Testis (tissue), 3 donors: Measurements from ENCODE around the gene DENND2A. TPM values are rescaled to one million over a fixed set of nuclear protein-coding genes. Genes with fewer than 3 reads are reported as not detected.
"Not testable (repeated sequence)": the region's sequence is repeated elsewhere in the genome, so short reads cannot be mapped to it uniquely, and the experiment has no call there.

Experiments
- DNase-seq: peaks from one replicate; pipeline ENCODE4 v3.0.0-alpha.2; 2019
- H3K27ac ChIP-seq, 2 donors: fragments of 200-600 bp; sonication (generic); one replicate each; pipeline ENCODE4 v1.5.1; 2019
- H3K27me3 ChIP-seq: fragments of 200-600 bp; sonication (generic); one replicate; pipeline ENCODE4 v1.5.1; 2019
- H3K36me3 ChIP-seq: fragments of 200-600 bp; sonication (generic); one replicate; pipeline ENCODE4 v1.5.1; 2017; ENCODE audit warnings: low read depth; ENCODE audit errors: missing control alignments
- H3K4me1 ChIP-seq: fragments of 200-600 bp; sonication (generic); one replicate; pipeline ENCODE4 v1.5.1; 2019
- H3K4me3 ChIP-seq, 2 donors: fragments of 200-600 bp; sonication (generic); one replicate each; pipeline ENCODE4 v1.5.1; 2017 to 2019
- H3K9me3 ChIP-seq: fragments of 200-600 bp; sonication (generic); one replicate; pipeline ENCODE4 v1.5.1; 2017
- POLR2A ChIP-seq: fragments of 450-650 bp; IDR thresholded peaks from one replicate; pipeline ENCODE4 v1.6.1; 2017; ENCODE audit warnings: antibody characterized with exemption, mild to moderate bottlenecking, moderate library complexity
- WGBS, 2 donors: methylation state at CpG; one replicate each; pipeline ENCODE4 v1.1.5; 2018; 5-methylcytosine and 5-hydroxymethylcytosine counted together
- intact Hi-C: fragments of 100-400 bp; cut with DNase I; formaldehyde crosslinking; loops from one replicate; pipeline ENCODE4 v1.15.1; 2023; ENCODE audit warnings: low total_unique reads
- polyA plus RNA-seq: library from polyadenylated mRNA; stranded (reverse); fragments of 350-450 nt; fragmentation: Illumina TruSeq; extraction: RNeasy Lipid Tissue Mini Kit (QIAGEN cat#74804); gene quantifications from one replicate; pipeline ENCODE4 v1.2.3, GENCODE V29; 2014; ENCODE audit warnings: low read depth, low replicate concordance; ENCODE audit not compliant: insufficient read depth
- total RNA-seq, 2 donors: library from RNA; depleted of rRNA; stranded (reverse); fragments of >200 nt; gene quantifications; one replicate each; pipeline ENCODE4 v1.2.3, GENCODE V29; 2016
- TF ChIP-seq, protein P1 (sequence below), 3 experiments: fragments of 450-650 bp in 2 of 3; fragments of 200-600 bp in 1 of 3; sonication (generic) in 1 of 3; IDR thresholded peaks; one replicate each; pipeline ENCODE4 v1.5.1; 2016 to 2019; ENCODE audit warnings: antibody characterized with exemption in 3 of 3, mild to moderate bottlenecking in 2 of 3, moderate library complexity in 1 of 3

Gene DENND2A
- total and polyA plus RNA-seq, 3 donors from 2014 or later = 4.1 to 8.5 (median 5.5) TPM

DNA sequence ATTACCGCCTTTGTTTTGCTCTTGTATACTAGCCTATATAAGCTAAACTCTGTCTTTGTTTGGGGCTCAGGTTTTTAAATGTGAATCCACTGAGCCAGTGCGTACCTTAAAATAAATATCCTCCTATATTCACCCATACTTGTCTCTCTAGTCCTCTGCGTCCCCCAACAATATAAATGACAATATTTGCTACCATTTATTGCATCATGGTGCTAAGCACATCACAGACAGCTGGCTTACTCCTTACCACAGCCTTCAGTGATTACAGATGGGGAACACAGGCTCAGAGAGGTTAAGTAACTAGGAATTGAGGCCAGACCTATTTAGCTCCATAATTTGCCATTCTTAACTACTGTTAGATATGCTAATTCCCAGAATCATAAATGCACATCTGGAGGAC lies 28.7 kb upstream of the DENND2A start:
- 92 to 96% methylated on average over 3 of the region's 3 CpGs for WGBS, 2 donors
- Histone ChIP-seq H3K27ac (no peak overlapping the region), H3K4me3 (no peak overlapping the region), H3K4me1 (no peaks in the 10 kb centered on the region), H3K27me3 (no peaks in the 10 kb centered on the region), H3K36me3 (no peaks in the 10 kb centered on the region), H3K9me3 (no peaks in the 10 kb centered on the region)
- no peak for DNase-seq
- no peak for TF ChIP-seq POLR2A
- TF ChIP-seq, protein P1, sequence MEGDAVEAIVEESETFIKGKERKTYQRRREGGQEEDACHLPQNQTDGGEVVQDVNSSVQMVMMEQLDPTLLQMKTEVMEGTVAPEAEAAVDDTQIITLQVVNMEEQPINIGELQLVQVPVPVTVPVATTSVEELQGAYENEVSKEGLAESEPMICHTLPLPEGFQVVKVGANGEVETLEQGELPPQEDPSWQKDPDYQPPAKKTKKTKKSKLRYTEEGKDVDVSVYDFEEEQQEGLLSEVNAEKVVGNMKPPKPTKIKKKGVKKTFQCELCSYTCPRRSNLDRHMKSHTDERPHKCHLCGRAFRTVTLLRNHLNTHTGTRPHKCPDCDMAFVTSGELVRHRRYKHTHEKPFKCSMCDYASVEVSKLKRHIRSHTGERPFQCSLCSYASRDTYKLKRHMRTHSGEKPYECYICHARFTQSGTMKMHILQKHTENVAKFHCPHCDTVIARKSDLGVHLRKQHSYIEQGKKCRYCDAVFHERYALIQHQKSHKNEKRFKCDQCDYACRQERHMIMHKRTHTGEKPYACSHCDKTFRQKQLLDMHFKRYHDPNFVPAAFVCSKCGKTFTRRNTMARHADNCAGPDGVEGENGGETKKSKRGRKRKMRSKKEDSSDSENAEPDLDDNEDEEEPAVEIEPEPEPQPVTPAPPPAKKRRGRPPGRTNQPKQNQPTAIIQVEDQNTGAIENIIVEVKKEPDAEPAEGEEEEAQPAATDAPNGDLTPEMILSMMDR (IDR thresholded peaks at IDR 0.05) = no peak
- intact Hi-C loops = no loop called here

- Histone ChIP-seq H3K27ac (no peak overlapping the region), H3K27me3 (no peaks in the 10 kb centered on the region), H3K36me3 (no peaks in the 10 kb centered on the region), H3K4me3 (no peak overlapping the region), H3K9me3 (no peaks in the 10 kb centered on the region), H3K4me1 (no peaks in the 10 kb centered on the region)
- TF ChIP-seq, protein P1 (IDR thresholded peaks at IDR 0.05) = no peak
- TF ChIP-seq POLR2A = no peak
- 71 to 84% methylated on average over 1 of the region's 1 CpG for WGBS, 2 donors
- no peak for DNase-seq
- intact Hi-C loops = no loop called here
Observed at GRCh38 chr7:140668641-140669040, 28.0 kb upstream of the DENND2A start.

DNA sequence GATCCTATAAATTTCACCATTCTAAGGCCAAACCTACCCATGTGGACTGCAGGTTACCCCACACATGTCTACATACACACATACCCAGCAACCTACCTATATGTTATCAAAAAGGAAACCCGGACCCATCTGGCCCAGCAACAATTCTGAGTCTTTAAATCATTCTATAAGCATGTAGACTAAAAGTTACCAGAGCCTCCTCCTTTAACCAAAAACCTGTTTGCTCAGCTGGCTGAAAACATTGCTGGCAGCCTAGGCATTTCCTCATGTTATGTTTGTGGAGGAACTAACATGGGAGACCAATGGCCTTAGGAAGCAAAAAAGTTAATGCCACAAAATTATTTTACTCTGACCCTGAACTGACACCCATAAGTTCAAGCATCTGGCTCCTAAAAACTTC lies 26.9 kb upstream of the DENND2A start:
- Histone ChIP-seq H3K27ac (no peak overlapping the region), H3K4me3 (no peak overlapping the region), H3K9me3 (no peaks in the 10 kb centered on the region), H3K27me3 (no peaks in the 10 kb centered on the region), H3K4me1 (no peaks in the 10 kb centered on the region), H3K36me3 (no peaks in the 10 kb centered on the region)
- intact Hi-C loops = no loop called here
- DNase-seq = no peak
- WGBS, 2 donors = 79 to 80% methylated on average over 1 of the region's 1 CpG
- TF ChIP-seq, protein P1 (IDR thresholded peaks at IDR 0.05) = no peak
- no peak for TF ChIP-seq POLR2A

DNA sequence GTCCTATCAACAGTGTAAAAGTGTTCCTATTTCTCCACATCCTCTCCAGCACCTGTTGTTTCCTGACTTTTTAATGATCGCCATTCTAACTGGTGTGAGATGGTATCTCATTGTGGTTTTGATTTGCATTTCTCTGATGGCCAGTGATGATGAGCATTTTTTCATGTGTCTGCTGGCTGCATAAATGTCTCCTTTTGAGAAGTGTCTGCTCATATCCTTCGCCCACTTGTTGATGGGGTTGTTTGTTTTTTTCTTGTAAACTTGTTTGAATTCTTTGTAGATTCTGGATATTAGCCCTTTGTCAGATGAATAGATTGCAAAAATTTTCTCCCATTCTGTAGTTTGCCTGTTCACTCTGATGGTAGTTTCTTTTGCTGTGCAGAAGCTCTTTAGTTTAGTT lies 22.3 kb upstream of the DENND2A start:
- H3K27me3 ChIP-seq, intact Hi-C loops: not testable (repeated sequence)

DNA sequence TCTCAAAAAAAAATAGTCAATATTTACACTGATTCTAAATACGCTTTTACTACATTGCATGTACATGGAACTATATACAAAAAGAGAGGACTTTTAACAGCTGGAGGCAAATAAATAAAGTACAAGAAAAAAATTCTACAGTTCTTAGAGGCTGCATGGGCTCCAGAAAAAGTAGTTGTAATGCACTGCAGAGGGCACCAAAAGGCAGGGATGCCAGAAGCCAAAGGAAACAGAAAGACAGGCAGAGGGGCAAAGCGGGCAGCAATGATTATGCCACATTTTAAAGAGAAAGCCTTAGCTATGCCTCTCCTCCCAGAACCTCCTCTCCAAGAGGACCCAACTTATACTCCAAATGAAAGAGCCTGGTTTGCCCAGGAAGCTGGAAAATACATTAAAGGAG lies 20.5 kb upstream of the DENND2A start:
- Histone ChIP-seq H3K36me3 (no peaks in the 10 kb centered on the region), H3K27ac (no peak overlapping the region), H3K4me3 (no peak overlapping the region), H3K27me3 (no peaks in the 10 kb centered on the region), H3K4me1 (peaks cover 5% of the 10 kb centered on the region), H3K9me3 (no peaks in the 10 kb centered on the region)
- TF ChIP-seq POLR2A = no peak
- TF ChIP-seq, protein P1 (IDR thresholded peaks at IDR 0.05) = no peak
- DNase-seq = no peak
- 72 to 74% methylated on average over 2 of the region's 2 CpGs for WGBS, 2 donors
- intact Hi-C loops = no loop called here

More for the DNA sequence above, 22.3 kb upstream of the DENND2A start:
- H3K4me3 ChIP-seq, H3K9me3 ChIP-seq, H3K27ac ChIP-seq, DNase-seq, H3K4me1 ChIP-seq, H3K36me3 ChIP-seq: not testable (repeated sequence)
- 89 to 97% methylated on average over 2 of the region's 2 CpGs for WGBS, 2 donors
